HG03097 (cell line): ENCODE data around the gene SHC3.

Experiments used
- ATAC-seq: cut with Tn5 transposase; IDR thresholded peaks from one replicate; pipeline ENCODE4 v1.9.1; 2021; ENCODE audit not compliant: unreplicated experiment, low FRiP score

SHC3 gene

GRCh38 chr9:89059925-89060506, 118.6 kb downstream of the SHC3 start:
- ATAC-seq, result no peak

GRCh38 chr9:89058906-89059305, 119.7 kb downstream of the SHC3 start:
- ATAC-seq, result no peak

- ATAC-seq, result no peak
These were observed 123.6 kb downstream of the SHC3 start for GRCh38 chr9:89054865-89055495.

- no peak for ATAC-seq
These were observed 125.3 kb downstream of the SHC3 start for GRCh38 chr9:89053301-89053700.

- no peak for ATAC-seq
These were observed 126.0 kb downstream of the SHC3 start for GRCh38 chr9:89052470-89053097.

- no peak for ATAC-seq
These were observed 127.1 kb downstream of the SHC3 start for GRCh38 chr9:89051421-89052025.

- ATAC-seq, result no peak
These were observed 129.0 kb downstream of the SHC3 start for GRCh38 chr9:89049646-89050045.

- ATAC-seq, result no peak
These were observed 130.0 kb downstream of the SHC3 start for GRCh38 chr9:89048616-89049015.

- no peak for ATAC-seq
These were observed 131.0 kb downstream of the SHC3 start for GRCh38 chr9:89047667-89048066.

GRCh38 chr9:89046832-89047231, 131.8 kb downstream of the SHC3 start:
- no peak for ATAC-seq

GRCh38 chr9:89044881-89045280, 133.7 kb downstream of the SHC3 start:
- no peak for ATAC-seq

GRCh38 chr9:89044104-89044503, 134.5 kb downstream of the SHC3 start:
- no peak for ATAC-seq

- no peak for ATAC-seq
These were observed 135.6 kb downstream of the SHC3 start for GRCh38 chr9:89042984-89043383.

- ATAC-seq, result no peak
These were observed 139.0 kb downstream of the SHC3 start for GRCh38 chr9:89039664-89040063.

GRCh38 chr9:89039104-89039465, 139.5 kb downstream of the SHC3 start:
- ATAC-seq, result no peak

GRCh38 chr9:89038382-89039103, 140.1 kb downstream of the SHC3 start:
- ATAC-seq, result no peak

- no peak for ATAC-seq
These were observed 140.7 kb downstream of the SHC3 start for GRCh38 chr9:89037891-89038290.

- no peak for ATAC-seq
These were observed 141.3 kb downstream of the SHC3 start for GRCh38 chr9:89037346-89037745.

GRCh38 chr9:89036891-89037290, 141.7 kb downstream of the SHC3 start:
- ATAC-seq, result no peak

GRCh38 chr9:89036383-89036782, 142.2 kb downstream of the SHC3 start:
- ATAC-seq, result no peak

- no peak for ATAC-seq
These were observed 146.0 kb downstream of the SHC3 start for GRCh38 chr9:89032661-89033060.
